Peyer's patch (tissue), 4 donors: ENCODE data around the gene INTU.

Source experiments
- CTCF ChIP-seq, 6 experiments: fragments of 450-650 bp in 4 of 6; fragments of 200-600 bp in 2 of 6; sonication (generic) in 1 of 6; IDR thresholded peaks; one replicate each; pipeline ENCODE4 v1.5.1; 2017 to 2019; ENCODE audit warnings: antibody characterized with exemption in 6 of 6, mild to moderate bottlenecking in 3 of 6, moderate library complexity in 1 of 6
- POLR2A ChIP-seq, 2 donors: fragments of 450-650 bp; IDR thresholded peaks; one replicate each; pipeline ENCODE4 v1.5.1; 2017; ENCODE audit warnings: antibody characterized with exemption in 2 of 2, mild to moderate bottlenecking in 2 of 2, moderate library complexity in 2 of 2

GRCh38 chr4:127772769-127773671, 140.3 kb downstream of the INTU start:
- no peak for TF ChIP-seq CTCF (IDR thresholded peaks at IDR 0.05)
- TF ChIP-seq POLR2A (IDR thresholded peaks at IDR 0.05): no peak
